ENCODE results near the gene CST3.

The CST3 gene

DNA sequence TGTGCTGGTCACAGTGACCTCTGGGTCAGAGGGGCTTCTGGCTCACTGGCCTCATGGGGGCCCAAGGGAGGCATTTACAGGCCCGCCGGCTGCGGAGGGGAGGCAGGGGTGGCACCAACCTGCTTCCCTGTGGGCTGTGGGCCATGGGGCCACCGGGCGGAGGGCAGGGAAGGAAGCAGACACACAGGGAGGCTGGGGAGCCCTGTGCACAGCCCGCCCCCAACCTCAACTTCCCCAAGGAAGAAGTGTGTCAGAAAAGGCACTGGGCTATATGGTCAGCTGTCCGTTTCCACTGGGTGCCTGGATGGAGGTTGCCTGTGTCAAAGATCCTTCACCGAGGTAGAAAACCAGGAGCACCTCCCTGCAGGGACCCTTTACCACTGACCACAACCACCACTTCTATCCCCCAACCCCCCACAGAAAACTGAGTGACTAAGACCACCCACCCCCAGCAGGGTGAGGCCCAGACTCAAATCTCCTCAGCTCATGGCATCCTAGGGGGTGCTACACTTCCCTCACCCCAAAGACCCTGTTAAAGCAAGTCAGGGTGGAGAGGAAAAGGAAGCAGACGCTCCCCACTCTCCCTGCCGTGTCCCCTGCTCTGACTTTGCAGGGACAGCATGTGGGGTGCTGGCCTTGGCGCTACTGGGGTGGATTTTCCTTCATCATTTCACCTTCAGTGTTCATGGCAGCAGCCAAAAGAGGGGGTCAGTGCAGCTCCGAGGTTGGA lies 5.6 kb downstream of the CST3 start:
- TF ChIP-seq, protein P1, sequence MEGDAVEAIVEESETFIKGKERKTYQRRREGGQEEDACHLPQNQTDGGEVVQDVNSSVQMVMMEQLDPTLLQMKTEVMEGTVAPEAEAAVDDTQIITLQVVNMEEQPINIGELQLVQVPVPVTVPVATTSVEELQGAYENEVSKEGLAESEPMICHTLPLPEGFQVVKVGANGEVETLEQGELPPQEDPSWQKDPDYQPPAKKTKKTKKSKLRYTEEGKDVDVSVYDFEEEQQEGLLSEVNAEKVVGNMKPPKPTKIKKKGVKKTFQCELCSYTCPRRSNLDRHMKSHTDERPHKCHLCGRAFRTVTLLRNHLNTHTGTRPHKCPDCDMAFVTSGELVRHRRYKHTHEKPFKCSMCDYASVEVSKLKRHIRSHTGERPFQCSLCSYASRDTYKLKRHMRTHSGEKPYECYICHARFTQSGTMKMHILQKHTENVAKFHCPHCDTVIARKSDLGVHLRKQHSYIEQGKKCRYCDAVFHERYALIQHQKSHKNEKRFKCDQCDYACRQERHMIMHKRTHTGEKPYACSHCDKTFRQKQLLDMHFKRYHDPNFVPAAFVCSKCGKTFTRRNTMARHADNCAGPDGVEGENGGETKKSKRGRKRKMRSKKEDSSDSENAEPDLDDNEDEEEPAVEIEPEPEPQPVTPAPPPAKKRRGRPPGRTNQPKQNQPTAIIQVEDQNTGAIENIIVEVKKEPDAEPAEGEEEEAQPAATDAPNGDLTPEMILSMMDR (IDR thresholded peaks at IDR 0.05): no peak
- H3K27ac ChIP-seq: no peak overlapping the region
- intact Hi-C loops (cut with DNase I; ENCODE audit: low total_unique reads): loop anchor here (10.0 kb wide), 1 partner anchor 207 kb away; the partner anchor contains the start of gene NAPB
- no peak overlapping the region for H3K4me3 ChIP-seq
- peaks cover 0 to 29% (median 24%) of the 10 kb centered on the region in 4 donors for H3K4me1 ChIP-seq
- no peaks in the 10 kb centered on the region for H3K27me3 ChIP-seq
- H3K9me3 ChIP-seq: no peaks in the 10 kb centered on the region
- peak in 1 of 2 donors; percentile 62 for DNase-seq
- H3K36me3 ChIP-seq: peaks cover 32 to 38% (median 35%) of the 10 kb centered on the region in 3 donors

DNA sequence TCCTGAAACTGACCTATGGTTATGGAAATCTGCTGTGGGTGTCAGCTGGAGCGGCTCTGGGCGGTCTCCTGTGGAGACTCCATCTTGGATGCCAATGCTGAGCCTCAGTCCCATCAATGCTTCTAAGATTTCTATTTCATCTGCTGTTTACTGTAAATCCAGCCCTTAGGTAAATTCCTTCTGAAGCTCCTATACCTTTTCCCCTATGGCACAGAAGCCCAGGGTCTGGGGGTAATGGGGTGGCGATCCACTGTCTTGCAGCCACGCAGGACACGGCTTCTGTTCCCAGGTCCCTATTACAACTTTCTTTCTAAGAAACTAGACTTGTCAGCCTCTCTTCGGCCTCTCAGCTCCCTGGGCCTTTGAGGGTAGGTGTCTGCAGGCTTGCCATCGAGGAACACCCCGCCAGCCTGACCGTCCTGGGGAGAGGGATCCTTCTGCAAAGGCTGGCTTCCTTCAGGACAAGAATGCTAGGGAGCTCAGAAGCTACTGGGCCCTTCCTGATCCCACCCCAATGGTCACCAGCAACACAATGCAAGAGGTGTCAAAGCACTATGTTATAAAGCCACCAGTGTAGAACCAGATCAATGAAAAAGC lies 6.4 kb downstream of the CST3 start:
- Histone ChIP-seq H3K9me3 (no peaks in the 10 kb centered on the region), H3K27me3 (no peaks in the 10 kb centered on the region), H3K36me3 (peaks cover 32 to 38% (median 35%) of the 10 kb centered on the region in 3 donors), H3K27ac (no peak overlapping the region), H3K4me3 (no peak overlapping the region), H3K4me1 (peaks cover 0 to 25% (median 19%) of the 10 kb centered on the region in 4 donors)
- TF ChIP-seq, protein P1 (IDR thresholded peaks at IDR 0.05): no peak
- intact Hi-C loops (cut with DNase I; ENCODE audit: low total_unique reads): loop anchor here (10.0 kb wide), 1 partner anchor 207 kb away; the partner anchor contains the start of gene NAPB
- no peak for DNase-seq

DNA sequence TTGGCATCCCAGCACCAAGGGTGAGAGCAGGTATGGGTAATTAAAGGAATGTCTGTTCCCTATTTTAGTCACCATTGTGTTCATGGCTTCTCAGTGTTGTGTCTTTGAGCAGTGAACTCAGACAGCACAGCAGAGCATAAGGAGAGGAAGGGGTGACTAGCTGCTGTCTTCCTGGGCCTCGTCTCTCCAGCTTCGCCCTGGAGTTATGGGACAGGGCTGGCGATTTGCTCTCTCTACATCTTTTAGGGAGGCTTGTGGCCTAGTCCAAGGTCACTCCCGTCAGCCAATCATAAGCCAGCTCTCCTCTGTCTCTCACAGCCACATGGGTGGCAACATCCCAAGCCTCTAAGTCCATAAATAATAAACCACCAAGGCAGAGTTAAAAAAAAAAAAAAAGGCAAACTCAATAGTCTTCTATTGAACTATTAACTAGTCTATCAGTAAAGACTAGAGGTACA lies 7.3 kb downstream of the CST3 start:
- peaks cover 0 to 16% (median 12%) of the 10 kb centered on the region in 4 donors for H3K4me1 ChIP-seq
- H3K27me3 ChIP-seq: no peaks in the 10 kb centered on the region
- H3K9me3 ChIP-seq: no peaks in the 10 kb centered on the region
- DNase-seq: no peak
- H3K27ac ChIP-seq: no peak overlapping the region
- TF ChIP-seq, protein P1 (IDR thresholded peaks at IDR 0.05): no peak
- intact Hi-C loops (cut with DNase I; ENCODE audit: low total_unique reads): loop anchor here (10.0 kb wide), 1 partner anchor 206 kb away; the partner anchor contains the start of gene NAPB
- no peak overlapping the region for H3K4me3 ChIP-seq
- peaks cover 32 to 37% (median 35%) of the 10 kb centered on the region in 3 donors for H3K36me3 ChIP-seq

DNA sequence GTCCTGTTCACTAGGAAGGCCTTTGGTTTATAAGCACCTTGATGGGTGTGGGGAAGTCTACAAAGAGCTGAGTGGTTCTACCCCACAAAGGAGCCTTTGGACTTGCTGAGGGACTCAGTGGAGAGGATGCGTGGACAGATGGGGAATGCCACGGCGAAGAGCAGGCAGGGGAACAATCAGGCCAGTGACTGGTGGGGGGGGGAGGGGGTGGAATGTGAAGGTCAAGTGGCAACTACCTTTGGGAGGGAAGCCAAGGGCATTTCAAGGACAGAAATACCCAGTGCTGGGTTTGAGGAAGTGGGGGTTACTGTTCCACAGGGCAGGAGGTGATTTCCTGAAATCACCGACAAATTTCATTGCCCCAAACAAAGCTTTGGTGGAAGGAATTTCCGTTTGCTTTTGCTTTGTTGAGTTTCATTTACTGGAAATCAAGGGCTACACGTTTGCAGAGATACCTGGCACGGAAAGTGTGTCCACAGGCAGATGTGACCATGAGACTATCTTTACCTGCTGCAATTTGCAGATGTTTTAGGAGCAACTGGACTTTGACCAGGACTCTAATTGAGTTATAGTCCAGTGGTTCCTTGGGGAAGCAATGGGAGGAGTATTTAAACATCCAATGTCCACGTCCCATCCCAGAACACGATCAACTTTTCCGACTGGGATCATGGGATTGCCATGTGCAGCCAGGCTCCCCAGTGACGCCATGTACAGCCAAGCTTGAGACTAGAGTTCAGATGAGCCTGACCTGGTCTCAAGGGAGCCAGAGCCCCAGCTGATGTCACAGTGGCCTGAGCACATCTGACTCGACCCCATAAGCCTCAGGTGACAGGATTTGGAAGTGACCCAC lies 8.0 kb downstream of the CST3 start:
- Histone ChIP-seq H3K27ac (no peak overlapping the region), H3K4me1 (peaks cover 0 to 9% (median 6%) of the 10 kb centered on the region in 4 donors), H3K4me3 (no peak overlapping the region), H3K9me3 (no peaks in the 10 kb centered on the region), H3K27me3 (no peaks in the 10 kb centered on the region), H3K36me3 (peaks cover 30 to 32% (median 30%) of the 10 kb centered on the region in 3 donors)
- intact Hi-C loops (cut with DNase I; ENCODE audit: low total_unique reads): loop anchor here (5.0 to 10.0 kb wide), 2 partner anchors 205 to 277 kb away; partner anchors contain the start of genes NAPB and NXT1
- no peak for DNase-seq
- TF ChIP-seq, protein P1 (IDR thresholded peaks at IDR 0.05): no peak

DNA sequence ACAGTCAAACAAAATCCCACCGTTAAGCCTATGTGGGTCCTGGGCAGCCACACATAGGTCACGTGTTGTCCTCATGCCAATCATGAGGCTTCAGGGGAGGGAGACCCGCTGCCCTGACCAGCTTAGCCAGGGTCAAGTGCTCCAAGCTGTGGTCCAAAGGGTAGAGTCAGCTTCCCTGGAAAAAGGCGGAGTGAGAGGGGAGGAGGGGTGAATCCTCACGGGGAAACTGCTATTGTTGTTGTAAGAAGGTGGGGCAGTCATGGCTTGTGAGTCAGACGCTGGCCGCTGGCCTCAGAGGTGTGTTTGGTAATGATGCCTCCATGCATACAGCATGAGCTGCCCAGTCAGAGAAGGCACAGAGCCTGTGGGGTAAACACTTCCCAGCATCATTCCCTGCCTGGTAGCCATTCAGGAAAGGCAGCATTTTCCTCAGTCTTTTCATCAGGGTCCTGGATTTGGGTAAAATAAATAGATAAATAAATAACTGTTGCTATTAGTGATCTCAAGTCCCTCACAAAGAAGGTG lies 8.7 kb downstream of the CST3 start:
- no peaks in the 10 kb centered on the region for H3K27me3 ChIP-seq
- no peak overlapping the region for H3K27ac ChIP-seq
- intact Hi-C loops (cut with DNase I; ENCODE audit: low total_unique reads): loop anchor here (5.0 kb wide), 1 partner anchor 277 kb away; the partner anchor contains the start of gene NXT1
- H3K4me3 ChIP-seq: no peak overlapping the region
- peaks cover 23 to 26% (median 24%) of the 10 kb centered on the region in 3 donors for H3K36me3 ChIP-seq
- peaks cover 0 to 7% (median under 1%) of the 10 kb centered on the region in 4 donors for H3K4me1 ChIP-seq
- TF ChIP-seq, protein P1 (IDR thresholded peaks at IDR 0.05): no peak
- peak in 1 of 2 donors; percentile 57 for DNase-seq
- no peaks in the 10 kb centered on the region for H3K9me3 ChIP-seq

All from tibial artery (tissue), 4 donors.